Measurements from ENCODE around the gene PDIK1L.

The PDIK1L gene

GRCh38 chr1:26094677-26095383 lies 16.8 kb upstream of the PDIK1L start (continued):
- TF ChIP-seq, protein P1, sequence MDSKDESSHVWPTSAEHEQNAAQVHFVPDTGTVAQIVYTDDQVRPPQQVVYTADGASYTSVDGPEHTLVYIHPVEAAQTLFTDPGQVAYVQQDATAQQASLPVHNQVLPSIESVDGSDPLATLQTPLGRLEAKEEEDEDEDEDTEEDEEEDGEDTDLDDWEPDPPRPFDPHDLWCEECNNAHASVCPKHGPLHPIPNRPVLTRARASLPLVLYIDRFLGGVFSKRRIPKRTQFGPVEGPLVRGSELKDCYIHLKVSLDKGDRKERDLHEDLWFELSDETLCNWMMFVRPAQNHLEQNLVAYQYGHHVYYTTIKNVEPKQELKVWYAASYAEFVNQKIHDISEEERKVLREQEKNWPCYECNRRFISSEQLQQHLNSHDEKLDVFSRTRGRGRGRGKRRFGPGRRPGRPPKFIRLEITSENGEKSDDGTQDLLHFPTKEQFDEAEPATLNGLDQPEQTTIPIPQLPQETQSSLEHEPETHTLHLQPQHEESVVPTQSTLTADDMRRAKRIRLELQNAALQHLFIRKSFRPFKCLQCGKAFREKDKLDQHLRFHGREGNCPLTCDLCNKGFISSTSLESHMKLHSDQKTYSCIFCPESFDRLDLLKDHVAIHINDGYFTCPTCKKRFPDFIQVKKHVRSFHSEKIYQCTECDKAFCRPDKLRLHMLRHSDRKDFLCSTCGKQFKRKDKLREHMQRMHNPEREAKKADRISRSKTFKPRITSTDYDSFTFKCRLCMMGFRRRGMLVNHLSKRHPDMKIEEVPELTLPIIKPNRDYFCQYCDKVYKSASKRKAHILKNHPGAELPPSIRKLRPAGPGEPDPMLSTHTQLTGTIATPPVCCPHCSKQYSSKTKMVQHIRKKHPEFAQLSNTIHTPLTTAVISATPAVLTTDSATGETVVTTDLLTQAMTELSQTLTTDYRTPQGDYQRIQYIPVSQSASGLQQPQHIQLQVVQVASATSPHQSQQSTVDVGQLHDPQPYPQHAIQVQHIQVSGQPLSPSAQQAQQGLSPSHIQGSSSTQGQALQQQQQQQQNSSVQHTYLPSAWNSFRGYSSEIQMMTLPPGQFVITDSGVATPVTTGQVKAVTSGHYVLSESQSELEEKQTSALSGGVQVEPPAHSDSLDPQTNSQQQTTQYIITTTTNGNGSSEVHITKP (tag by site-specific recombination; IDR thresholded peaks at IDR 0.05) = peak; percentile 66
- TF ChIP-seq ZSCAN4 (tag by site-specific recombination; IDR thresholded peaks at IDR 0.05) = no peak
- TF ChIP-seq ELK4 (IDR thresholded peaks at IDR 0.05; ENCODE audit: borderline replicate concordance, low read depth, low read length) = no peak
- no peak for TF ChIP-seq FEZF1 (tag by site-specific recombination; IDR thresholded peaks at IDR 0.05)
- TF ChIP-seq ZNF843 (tag by site-specific recombination; IDR thresholded peaks at IDR 0.05) = no peak
- TF ChIP-seq ZNF404 (tag by site-specific recombination; IDR thresholded peaks at IDR 0.05) = no peak
- no peak for TF ChIP-seq ZNF558 (tag by site-specific recombination; IDR thresholded peaks at IDR 0.05)
- TF ChIP-seq ZNF792 (tag by site-specific recombination; IDR thresholded peaks at IDR 0.05) = no peak
- no peak for TF ChIP-seq ZNF660 (tag by site-specific recombination; IDR thresholded peaks at IDR 0.05)
- peak; percentile 75 for TF ChIP-seq ZNF600 (tag by site-specific recombination; IDR thresholded peaks at IDR 0.05)
- no peak for TF ChIP-seq ZNF398 (tag by site-specific recombination; IDR thresholded peaks at IDR 0.05)
- no peak for TF ChIP-seq ZNF518A (tag by site-specific recombination; conservative IDR thresholded peaks at IDR 0.05; ENCODE audit: low read depth)
- peak; percentile 86 for TF ChIP-seq GLIS1 (tag by site-specific recombination; IDR thresholded peaks at IDR 0.05)
- TF ChIP-seq ZNF2 (tag by site-specific recombination; IDR thresholded peaks at IDR 0.05) = no peak
- no peak for TF ChIP-seq ZNF354C (tag by site-specific recombination; IDR thresholded peaks at IDR 0.05; ENCODE audit: borderline replicate concordance, low read depth)
- TF ChIP-seq BCL11A (tag by site-specific recombination; IDR thresholded peaks at IDR 0.05; ENCODE audit: low read depth) = no peak
- no peak for TF ChIP-seq ZNF837 (tag by site-specific recombination; IDR thresholded peaks at IDR 0.05)
- TF ChIP-seq ZNF426 (tag by site-specific recombination; IDR thresholded peaks at IDR 0.05) = no peak
- no peak for TF ChIP-seq ZBTB10 (tag by site-specific recombination; IDR thresholded peaks at IDR 0.05)
- TF ChIP-seq ZBTB17 (tag by site-specific recombination; IDR thresholded peaks at IDR 0.05) = peak; percentile 71
- TF ChIP-seq ZNF169 (tag by site-specific recombination; IDR thresholded peaks at IDR 0.05) = no peak
- no peak for TF ChIP-seq ZNF174 (tag by site-specific recombination; IDR thresholded peaks at IDR 0.05)
- TF ChIP-seq ZXDB (tag by site-specific recombination; IDR thresholded peaks at IDR 0.05) = no peak
- no peak for TF ChIP-seq ZNF155 (tag by site-specific recombination; IDR thresholded peaks at IDR 0.05)

Data from HEK293 (cell line).